ENCODE measurements around the gene PAPSS2. TPM values are rescaled to one million over a fixed set of nuclear protein-coding genes. Genes with fewer than 3 reads are reported as not detected.

Gene PAPSS2
- total and polyA plus RNA-seq, 2 experiments from 2014 or later, result 13.2 to 19.6 TPM

GRCh38 chr10:87763086-87763861, 103.6 kb downstream of the PAPSS2 start:
- peaks cover 26% of the 10 kb centered on the region for H3K4me1 Mint-ChIP-seq
- H3K27me3 Mint-ChIP-seq (ENCODE audit: insufficient read depth, low read depth, poor library complexity), result no peaks in the 10 kb centered on the region

More at GRCh38 chr10:87763086-87763861, 103.6 kb downstream of the PAPSS2 start:
- H3K27ac Mint-ChIP-seq, result no peak overlapping the region
- Histone ChIP-seq H3K36me3 (ENCODE audit: insufficient read depth) (no peaks in the 10 kb centered on the region), H3K4me3 (no peak overlapping the region), H3K4me2 (no peak overlapping the region), H2AFZ (no peak overlapping the region), H3K27ac (ENCODE audit: low read depth) (no peak overlapping the region), H3K79me2 (replicated peaks; ENCODE audit: insufficient read depth) (no peaks in the 10 kb centered on the region; the same call in 1 of the 2 replicates), H3K4me1 (ENCODE audit: insufficient read depth) (peaks cover 19% of the 10 kb centered on the region), H3K27me3 (ENCODE audit: insufficient read depth) (no peaks in the 10 kb centered on the region), H4K20me1 (replicated peaks; ENCODE audit: insufficient read depth) (no peaks in the 10 kb centered on the region), H3F3A (replicated peaks; ENCODE audit: low read depth) (0 out of 2 replicates have a peak, but pooled peaks cover 5% of the 10 kb centered on the region), H3K9me2 (ENCODE audit: insufficient read depth) (no peaks in the 10 kb centered on the region)
- peaks cover 21% of the 10 kb centered on the region; the same call in 2 of the 3 replicates for H3K36me3 Mint-ChIP-seq (ENCODE audit: low read depth)
- H3K4me3 Mint-ChIP-seq, result no peak overlapping the region
- no peak for ATAC-seq
- DNase-seq (ENCODE audit: low spot score), result no peak
- TF ChIP-seq CTCF (conservative IDR thresholded peaks at IDR 0.05; ENCODE audit: low read depth in 2 of 2), result no peak
- TF ChIP-seq, protein P1, sequence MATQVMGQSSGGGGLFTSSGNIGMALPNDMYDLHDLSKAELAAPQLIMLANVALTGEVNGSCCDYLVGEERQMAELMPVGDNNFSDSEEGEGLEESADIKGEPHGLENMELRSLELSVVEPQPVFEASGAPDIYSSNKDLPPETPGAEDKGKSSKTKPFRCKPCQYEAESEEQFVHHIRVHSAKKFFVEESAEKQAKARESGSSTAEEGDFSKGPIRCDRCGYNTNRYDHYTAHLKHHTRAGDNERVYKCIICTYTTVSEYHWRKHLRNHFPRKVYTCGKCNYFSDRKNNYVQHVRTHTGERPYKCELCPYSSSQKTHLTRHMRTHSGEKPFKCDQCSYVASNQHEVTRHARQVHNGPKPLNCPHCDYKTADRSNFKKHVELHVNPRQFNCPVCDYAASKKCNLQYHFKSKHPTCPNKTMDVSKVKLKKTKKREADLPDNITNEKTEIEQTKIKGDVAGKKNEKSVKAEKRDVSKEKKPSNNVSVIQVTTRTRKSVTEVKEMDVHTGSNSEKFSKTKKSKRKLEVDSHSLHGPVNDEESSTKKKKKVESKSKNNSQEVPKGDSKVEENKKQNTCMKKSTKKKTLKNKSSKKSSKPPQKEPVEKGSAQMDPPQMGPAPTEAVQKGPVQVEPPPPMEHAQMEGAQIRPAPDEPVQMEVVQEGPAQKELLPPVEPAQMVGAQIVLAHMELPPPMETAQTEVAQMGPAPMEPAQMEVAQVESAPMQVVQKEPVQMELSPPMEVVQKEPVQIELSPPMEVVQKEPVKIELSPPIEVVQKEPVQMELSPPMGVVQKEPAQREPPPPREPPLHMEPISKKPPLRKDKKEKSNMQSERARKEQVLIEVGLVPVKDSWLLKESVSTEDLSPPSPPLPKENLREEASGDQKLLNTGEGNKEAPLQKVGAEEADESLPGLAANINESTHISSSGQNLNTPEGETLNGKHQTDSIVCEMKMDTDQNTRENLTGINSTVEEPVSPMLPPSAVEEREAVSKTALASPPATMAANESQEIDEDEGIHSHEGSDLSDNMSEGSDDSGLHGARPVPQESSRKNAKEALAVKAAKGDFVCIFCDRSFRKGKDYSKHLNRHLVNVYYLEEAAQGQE (IDR thresholded peaks at IDR 0.05; ENCODE audit: unreplicated experiment), result no peak
- no peak for TF ChIP-seq ZNF331 (CRISPR knock-in tag; IDR thresholded peaks at IDR 0.05; ENCODE audit: low read depth)
- no peak for TF ChIP-seq CREB1 (CRISPR knock-in tag; IDR thresholded peaks at IDR 0.05; ENCODE audit: low read depth)
- TF ChIP-seq STAT1 (IDR thresholded peaks at IDR 0.05; ENCODE audit: unreplicated experiment), result no peak
- TF ChIP-seq ZNF114 (CRISPR knock-in tag; IDR thresholded peaks at IDR 0.05), result no peak
- TF ChIP-seq POLR2AphosphoS5 (IDR thresholded peaks at IDR 0.05; ENCODE audit: low read depth), result no peak
- TF ChIP-seq NANOG (IDR thresholded peaks at IDR 0.05; ENCODE audit: borderline replicate concordance), result no peak
- TF ChIP-seq EZH2phosphoT487 (IDR thresholded peaks at IDR 0.05; ENCODE audit: unreplicated experiment), result no peak
- TF ChIP-seq EZH2 (IDR thresholded peaks at IDR 0.05; ENCODE audit: low read depth, unreplicated experiment), result no peak
- TF ChIP-seq ETS1 (IDR thresholded peaks at IDR 0.05), result no peak
- TF ChIP-seq JUNB (IDR thresholded peaks at IDR 0.05; ENCODE audit: unreplicated experiment), result no peak
- no peak for TF ChIP-seq ZNF462 (CRISPR knock-in tag; IDR thresholded peaks at IDR 0.05)
- H3K9me3 Mint-ChIP-seq, result no peaks in the 10 kb centered on the region

Data from GM23338 (cell line).